ENCODE data around the gene TM6SF1. TPM values are rescaled to one million over a fixed set of nuclear protein-coding genes. Genes with fewer than 3 reads are reported as not detected.

The TM6SF1 gene
- total RNA-seq, 1 experiment from 2014 or later = not detected

DNA sequence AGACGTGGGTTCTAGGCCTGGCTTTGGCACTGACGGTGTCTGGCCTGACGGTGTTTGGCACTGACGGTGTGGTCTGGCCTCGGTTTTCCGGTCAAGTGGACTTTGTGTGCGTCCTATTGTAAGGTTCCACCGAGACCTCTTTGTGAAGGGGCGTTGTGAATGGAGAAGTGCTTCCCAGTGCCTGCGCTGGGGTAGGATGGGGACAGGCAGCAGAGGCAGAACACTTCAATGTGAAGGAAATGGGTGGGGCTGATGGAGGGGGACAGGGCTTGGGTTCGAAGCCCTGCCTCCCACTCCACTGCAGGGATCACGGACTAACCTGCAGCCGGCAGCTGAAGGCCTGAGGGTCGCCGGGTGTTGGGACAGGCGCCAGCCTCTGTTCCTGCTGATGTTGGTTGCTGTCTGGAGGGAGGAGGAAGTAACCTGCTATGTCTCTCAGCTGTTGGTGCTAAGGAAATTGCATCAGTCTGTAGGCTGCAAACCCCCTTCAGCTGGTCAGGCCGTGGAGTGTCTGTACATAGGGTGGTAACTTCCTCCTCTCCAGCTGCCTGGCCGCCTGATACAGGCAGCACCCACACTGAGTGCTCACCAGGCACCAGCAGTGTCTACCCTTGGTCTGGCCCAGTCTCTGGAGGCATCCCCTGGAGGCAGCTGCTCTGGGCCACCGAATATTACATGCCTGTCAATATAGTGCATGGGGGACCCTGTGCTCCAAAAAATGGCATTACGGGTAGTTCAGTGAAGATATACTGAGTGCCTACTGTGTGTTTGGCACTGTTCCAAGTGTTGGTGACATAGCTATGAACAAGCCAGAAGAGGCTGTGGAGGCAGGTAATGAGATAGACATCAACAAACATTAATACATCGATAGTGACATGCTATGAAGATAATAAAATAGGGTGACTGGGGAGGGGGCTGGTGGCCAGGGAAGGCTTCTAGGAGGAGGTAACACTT, 1.1 kb downstream of the TM6SF1 start:
- no peaks in the 10 kb centered on the region for H4K20me1 ChIP-seq (ENCODE audit: low read length)
- H3K4me2 ChIP-seq (ENCODE audit: low read length) = no peak overlapping the region
- POLR2A ChIA-PET (ENCODE audit: unreplicated experiment) = no interaction called here
- no peaks in the 10 kb centered on the region for H3K36me3 ChIP-seq (ENCODE audit: low read depth, low read length)
- H3K9me2 ChIP-seq (replicated peaks; ENCODE audit: low read length) = no peaks in the 10 kb centered on the region
- H3K4me1 ChIP-seq (ENCODE audit: insufficient read depth, low read length) = no peaks in the 10 kb centered on the region
- no TSS peak for BruUV-seq (replicated peaks)
- TF ChIP-seq EZH2phosphoT487 (IDR thresholded peaks at IDR 0.05; ENCODE audit: borderline replicate concordance, low read length) (no peak), EZH2 (IDR thresholded peaks at IDR 0.05; ENCODE audit: low read length, unreplicated experiment) (no peak)
- TF ChIP-seq, protein P1, sequence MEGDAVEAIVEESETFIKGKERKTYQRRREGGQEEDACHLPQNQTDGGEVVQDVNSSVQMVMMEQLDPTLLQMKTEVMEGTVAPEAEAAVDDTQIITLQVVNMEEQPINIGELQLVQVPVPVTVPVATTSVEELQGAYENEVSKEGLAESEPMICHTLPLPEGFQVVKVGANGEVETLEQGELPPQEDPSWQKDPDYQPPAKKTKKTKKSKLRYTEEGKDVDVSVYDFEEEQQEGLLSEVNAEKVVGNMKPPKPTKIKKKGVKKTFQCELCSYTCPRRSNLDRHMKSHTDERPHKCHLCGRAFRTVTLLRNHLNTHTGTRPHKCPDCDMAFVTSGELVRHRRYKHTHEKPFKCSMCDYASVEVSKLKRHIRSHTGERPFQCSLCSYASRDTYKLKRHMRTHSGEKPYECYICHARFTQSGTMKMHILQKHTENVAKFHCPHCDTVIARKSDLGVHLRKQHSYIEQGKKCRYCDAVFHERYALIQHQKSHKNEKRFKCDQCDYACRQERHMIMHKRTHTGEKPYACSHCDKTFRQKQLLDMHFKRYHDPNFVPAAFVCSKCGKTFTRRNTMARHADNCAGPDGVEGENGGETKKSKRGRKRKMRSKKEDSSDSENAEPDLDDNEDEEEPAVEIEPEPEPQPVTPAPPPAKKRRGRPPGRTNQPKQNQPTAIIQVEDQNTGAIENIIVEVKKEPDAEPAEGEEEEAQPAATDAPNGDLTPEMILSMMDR (conservative IDR thresholded peaks at IDR 0.05; ENCODE audit: low read depth, low read length) = no peak
- DNase-seq (no peak), ATAC-seq (no peak)
- no peak overlapping the region for H3K4me3 ChIP-seq (ENCODE audit: low read length)
- CTCF ChIA-PET = no interaction called here
- no peaks in the 10 kb centered on the region for H3F3A ChIP-seq (ENCODE audit: low read length, unreplicated experiment)
- H3K9ac ChIP-seq (ENCODE audit: low read length) = no peak overlapping the region
- intact Hi-C loops (cut with micrococcal nuclease) = no loop called here
- H2AFZ ChIP-seq (ENCODE audit: low read length) = no peak overlapping the region
- H3K9me3 ChIP-seq (ENCODE audit: low read length) = no peaks in the 10 kb centered on the region
- no peaks in the 10 kb centered on the region for H3K79me2 ChIP-seq (ENCODE audit: low read length)
- H3K27me3 ChIP-seq (ENCODE audit: low read length) = no peaks in the 10 kb centered on the region
- no peak overlapping the region for H3K27ac ChIP-seq (ENCODE audit: low read length)

DNA sequence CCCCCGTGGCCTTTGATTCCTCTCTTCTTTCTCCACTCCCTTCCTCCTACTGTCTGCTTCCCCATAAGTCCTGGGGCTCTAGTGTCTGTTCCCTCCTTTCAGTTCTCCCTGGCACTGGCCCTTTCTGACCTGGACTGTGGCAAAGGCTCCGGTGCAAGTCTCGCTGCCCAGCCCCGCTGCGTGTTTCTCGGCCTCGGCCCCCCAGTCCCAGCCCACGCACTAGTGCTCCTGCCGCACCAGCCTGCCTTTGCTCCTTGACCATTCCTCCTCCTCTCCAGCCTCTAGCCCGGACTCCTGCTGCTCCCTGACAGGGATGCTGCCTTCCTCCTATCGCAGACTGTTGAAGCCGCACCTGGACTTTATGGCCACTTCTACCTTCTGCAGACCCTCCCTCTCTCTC, 2.1 kb downstream of the TM6SF1 start:
- Histone ChIP-seq H3K27me3 (ENCODE audit: low read length) (no peaks in the 10 kb centered on the region), H3K4me2 (ENCODE audit: low read length) (no peak overlapping the region), H2AFZ (ENCODE audit: low read length) (no peak overlapping the region), H3K9me2 (replicated peaks; ENCODE audit: low read length) (no peaks in the 10 kb centered on the region), H4K20me1 (ENCODE audit: low read length) (no peaks in the 10 kb centered on the region), H3K4me1 (ENCODE audit: insufficient read depth, low read length) (no peaks in the 10 kb centered on the region), H3K9ac (ENCODE audit: low read length) (no peak overlapping the region), H3K36me3 (ENCODE audit: low read depth, low read length) (no peaks in the 10 kb centered on the region), H3K4me3 (ENCODE audit: low read length) (no peak overlapping the region), H3K79me2 (ENCODE audit: low read length) (no peaks in the 10 kb centered on the region), H3F3A (ENCODE audit: low read length, unreplicated experiment) (no peaks in the 10 kb centered on the region), H3K27ac (ENCODE audit: low read length) (no peak overlapping the region), H3K9me3 (ENCODE audit: low read length) (no peaks in the 10 kb centered on the region)
- POLR2A ChIA-PET (ENCODE audit: unreplicated experiment) = no interaction called here
- ATAC-seq = no peak
- CTCF ChIA-PET = no interaction called here
- BruUV-seq (replicated peaks) = no TSS peak
- no peak for TF ChIP-seq EZH2phosphoT487 (IDR thresholded peaks at IDR 0.05; ENCODE audit: borderline replicate concordance, low read length)
- no peak for TF ChIP-seq EZH2 (IDR thresholded peaks at IDR 0.05; ENCODE audit: low read length, unreplicated experiment)
- TF ChIP-seq, protein P1 (conservative IDR thresholded peaks at IDR 0.05; ENCODE audit: low read depth, low read length) = no peak
- DNase-seq = no peak
- intact Hi-C loops (cut with micrococcal nuclease) = no loop called here

DNA sequence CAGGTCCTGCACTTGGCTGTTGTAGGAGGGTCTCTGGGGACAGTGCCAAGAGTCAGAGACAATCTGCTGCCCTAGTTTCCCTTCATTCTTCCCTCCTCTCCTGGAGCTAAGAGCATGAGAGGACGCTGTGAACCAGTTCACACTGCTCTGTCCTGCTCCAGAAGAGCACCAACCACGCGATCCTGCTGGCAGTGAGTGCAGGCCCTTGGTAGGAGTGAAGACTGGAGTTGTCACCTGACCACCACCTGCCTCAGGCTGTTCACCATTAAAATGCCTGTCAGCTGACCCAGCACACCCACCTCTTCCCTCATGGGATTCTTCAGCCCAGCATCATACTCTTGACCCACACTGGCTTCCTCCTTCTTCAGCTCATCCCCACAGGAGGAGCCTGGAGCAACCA, 2.9 kb downstream of the TM6SF1 start:
- no peak for ATAC-seq
- Histone ChIP-seq H3K9me3 (ENCODE audit: low read length) (no peaks in the 10 kb centered on the region), H3F3A (ENCODE audit: low read length, unreplicated experiment) (no peaks in the 10 kb centered on the region), H4K20me1 (ENCODE audit: low read length) (no peaks in the 10 kb centered on the region), H3K27me3 (ENCODE audit: low read length) (no peaks in the 10 kb centered on the region), H3K4me3 (ENCODE audit: low read length) (no peak overlapping the region), H3K9me2 (replicated peaks; ENCODE audit: low read length) (no peaks in the 10 kb centered on the region), H3K79me2 (ENCODE audit: low read length) (no peaks in the 10 kb centered on the region), H3K9ac (ENCODE audit: low read length) (no peak overlapping the region), H3K27ac (ENCODE audit: low read length) (no peak overlapping the region), H2AFZ (ENCODE audit: low read length) (no peak overlapping the region), H3K4me1 (ENCODE audit: insufficient read depth, low read length) (no peaks in the 10 kb centered on the region), H3K4me2 (ENCODE audit: low read length) (no peak overlapping the region), H3K36me3 (ENCODE audit: low read depth, low read length) (no peaks in the 10 kb centered on the region)
- TF ChIP-seq EZH2phosphoT487 (IDR thresholded peaks at IDR 0.05; ENCODE audit: borderline replicate concordance, low read length) = no peak
- TF ChIP-seq EZH2 (IDR thresholded peaks at IDR 0.05; ENCODE audit: low read length, unreplicated experiment) = no peak
- TF ChIP-seq, protein P1 (conservative IDR thresholded peaks at IDR 0.05; ENCODE audit: low read depth, low read length) = no peak
- no peak for DNase-seq
- no TSS peak for BruUV-seq (replicated peaks)
- POLR2A ChIA-PET (ENCODE audit: unreplicated experiment) = no interaction called here
- CTCF ChIA-PET = no interaction called here
- intact Hi-C loops (cut with micrococcal nuclease) = no loop called here

Data from PC-3 (cell line).